ENCODE results near the gene NEDD9.

GRCh38 chr6:11215773-11216172 is 16.7 kb downstream of the NEDD9 start:
- TF ChIP-seq GATA2 (IDR thresholded peaks at IDR 0.05; ENCODE audit: low read depth, low read length): peak; percentile 62
- no peak for TF ChIP-seq GATA3 (IDR thresholded peaks at IDR 0.05; ENCODE audit: low read depth, low read length)

Measured in SH-SY5Y (cell line).